Mesenchymal stem cell (in vitro differentiated cells and primary cell): ENCODE results near the gene CHCHD6.

Experiments used
- DNase-seq: peaks from one replicate; pipeline ENCODE4 v3.0.0-alpha.2; 2013
- H2AFZ ChIP-seq: one replicate; pipeline ENCODE4 v1.6.1; 2013; ENCODE audit warnings: low read depth, mild to moderate bottlenecking, control low read depth, inconsistent platforms, low read length, moderate library complexity
- H2AK5ac ChIP-seq: 2 replicates; pipeline ENCODE4 v1.6.1; 2013; ENCODE audit warnings: low read length, moderate library complexity, mild to moderate bottlenecking, inconsistent platforms; ENCODE audit not compliant: severe bottlenecking
- H2BK120ac ChIP-seq: one replicate; pipeline ENCODE4 v1.6.1; 2013; ENCODE audit warnings: low read depth, mild to moderate bottlenecking, inconsistent platforms, low read length, moderate library complexity
- H2BK12ac ChIP-seq, 2 experiments: one replicate each; pipeline ENCODE4 v1.6.1; 2013; ENCODE audit warnings: inconsistent platforms in 2 of 2, low read length in 2 of 2, mild to moderate bottlenecking in 2 of 2, moderate library complexity in 2 of 2, control low read depth in 1 of 2
- H2BK15ac ChIP-seq: one replicate; pipeline ENCODE4 v1.6.1; 2013; ENCODE audit warnings: mild to moderate bottlenecking, low read depth, inconsistent platforms; ENCODE audit not compliant: poor library complexity, severe bottlenecking
- H2BK5ac ChIP-seq: 2 replicates; pipeline ENCODE4 v1.6.1; 2013; ENCODE audit warnings: low read depth, mild to moderate bottlenecking, low read length, control low read depth, inconsistent platforms; ENCODE audit not compliant: poor library complexity, severe bottlenecking
- H3K14ac ChIP-seq, 2 experiments: one replicate each; pipeline ENCODE4 v1.6.1; 2013; ENCODE audit warnings: inconsistent platforms in 2 of 2, low read length in 2 of 2, control low read depth in 1 of 2, mild to moderate bottlenecking in 1 of 2, moderate library complexity in 1 of 2
- H3K18ac ChIP-seq, 2 experiments: one replicate each; pipeline ENCODE4 v1.6.1; 2013; ENCODE audit warnings: inconsistent platforms in 2 of 2, low read length in 2 of 2, control low read depth in 1 of 2, low read depth in 1 of 2, mild to moderate bottlenecking in 1 of 2
- H3K23ac ChIP-seq, 2 experiments: one replicate each; pipeline ENCODE4 v1.6.1; 2013; ENCODE audit warnings: inconsistent platforms in 2 of 2, low read length in 2 of 2, mild to moderate bottlenecking in 2 of 2, moderate library complexity in 2 of 2, control low read depth in 1 of 2
- H3K27ac ChIP-seq: 2 replicates; pipeline ENCODE4 v1.5.1; 2013; ENCODE audit warnings: mild to moderate bottlenecking, moderate library complexity, low read length, control low read depth, inconsistent platforms; ENCODE audit not compliant: poor library complexity, severe bottlenecking
- H3K27me3 ChIP-seq, 2 experiments: 2 replicates each; pipeline versions ENCODE4 v1.6.1 to v1.7.0; 2013; ENCODE audit warnings: low read length in 2 of 2, mild to moderate bottlenecking in 2 of 2, moderate library complexity in 2 of 2, control low read depth in 1 of 2, inconsistent platforms in 1 of 2; ENCODE audit not compliant: control insufficient read depth in 1 of 2, insufficient read depth in 1 of 2
- H3K36me3 ChIP-seq, 2 experiments: 2 replicates each; pipeline versions ENCODE4 v1.6.1 to v1.7.0; 2013; ENCODE audit warnings: low read length in 2 of 2, control low read depth in 1 of 2, inconsistent platforms in 1 of 2, low read depth in 1 of 2, mild to moderate bottlenecking in 1 of 2; ENCODE audit not compliant: insufficient read depth in 2 of 2, control insufficient read depth in 1 of 2
- H3K4ac ChIP-seq, 2 experiments: one replicate each; pipeline ENCODE4 v1.6.1; 2013; ENCODE audit warnings: inconsistent platforms in 2 of 2, low read length in 2 of 2, mild to moderate bottlenecking in 2 of 2, moderate library complexity in 2 of 2, control low read depth in 1 of 2, low read depth in 1 of 2
- H3K4me1 ChIP-seq: 2 replicates; pipeline ENCODE4 v1.6.1; 2013; ENCODE audit warnings: low read depth, low read length, control low read depth; ENCODE audit not compliant: control insufficient read depth, insufficient read depth
- H3K4me2 ChIP-seq: 2 replicates; pipeline ENCODE4 v1.6.1; 2013; ENCODE audit warnings: low read length, mild to moderate bottlenecking, inconsistent platforms; ENCODE audit not compliant: poor library complexity, severe bottlenecking
- H3K4me3 ChIP-seq, 2 experiments: 2 replicates each; pipeline versions ENCODE4 v1.5.1 to v1.7.0; 2013; ENCODE audit warnings: low read length in 2 of 2, mild to moderate bottlenecking in 2 of 2, control low read depth in 1 of 2, low read depth in 1 of 2; ENCODE audit not compliant: insufficient read depth in 1 of 2
- H3K79me1 ChIP-seq: replicated peaks from 2 replicates; pipeline ENCODE4 v1.6.1; 2013; ENCODE audit warnings: mild to moderate bottlenecking, control low read depth, low read length, inconsistent platforms; ENCODE audit not compliant: poor library complexity, severe bottlenecking
- H3K9ac ChIP-seq: 2 replicates; pipeline ENCODE4 v1.7.0; 2013; ENCODE audit warnings: mild to moderate bottlenecking, low read length, moderate library complexity
- H3K9me3 ChIP-seq: 2 replicates; pipeline ENCODE4 v1.7.0; 2013; ENCODE audit warnings: mild to moderate bottlenecking, low read length; ENCODE audit not compliant: control insufficient read depth
- H4K8ac ChIP-seq: one replicate; pipeline ENCODE4 v1.6.1; 2013; ENCODE audit warnings: inconsistent platforms, mild to moderate bottlenecking, low read length, moderate library complexity
- H4K91ac ChIP-seq: one replicate; pipeline ENCODE4 v1.6.1; 2013; ENCODE audit warnings: mild to moderate bottlenecking, low read length, inconsistent platforms
- WGBS: methylation state at CpG from one replicate; pipeline ENCODE4 v1.1.7; 2013; ENCODE audit warnings: mixed read lengths; 5-methylcytosine and 5-hydroxymethylcytosine counted together

Gene CHCHD6

DNA sequence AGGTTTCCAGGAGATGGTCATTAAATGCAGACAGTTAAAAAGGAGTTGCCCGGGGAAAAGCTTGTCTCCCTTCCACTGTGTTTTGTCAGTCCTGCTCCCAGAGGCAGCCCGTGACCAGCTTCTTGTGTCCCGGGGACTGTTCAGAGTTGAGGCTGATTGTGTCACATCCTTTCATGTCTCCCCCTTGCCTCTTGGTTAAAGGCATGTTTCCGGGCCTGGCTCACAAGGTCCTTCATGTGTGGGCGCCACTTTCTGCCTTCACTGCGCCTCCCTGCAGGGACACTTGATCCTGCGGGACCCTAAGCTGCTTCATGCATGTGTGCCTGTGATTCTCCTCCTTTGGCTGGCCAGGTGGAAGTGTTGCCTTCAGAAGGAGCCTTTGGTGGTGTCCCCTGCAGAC lies 9.2 kb downstream of the CHCHD6 start:
- Histone ChIP-seq H2AK5ac (no peak overlapping the region), H2BK15ac (no peak overlapping the region), H3K27me3 (no peaks in the 10 kb centered on the region), H3K4me2 (no peak overlapping the region), H3K9ac (no peak overlapping the region), H3K36me3 (peaks cover 0 to 4% of the 10 kb centered on the region in 2 experiments), H2BK5ac (no peak overlapping the region), H3K79me1 (peaks cover 49% of the 10 kb centered on the region), H4K91ac (no peak overlapping the region), H2BK120ac (no peak overlapping the region), H3K4ac (no peak overlapping the region), H3K27ac (no peak overlapping the region), H3K23ac (no peak overlapping the region), H3K14ac (no peak overlapping the region), H3K18ac (no peak overlapping the region), H3K4me1 (peaks cover 2% of the 10 kb centered on the region), H2AFZ (no peak overlapping the region), H2BK12ac (no peak overlapping the region), H3K9me3 (no peaks in the 10 kb centered on the region), H3K4me3 (no peak overlapping the region), H4K8ac (no peak overlapping the region)
- DNase-seq = no peak
- 93% methylated on average over 7 of the region's 7 CpGs for WGBS

GRCh38 chr3:126714276-126714900 lies 10.3 kb downstream of the CHCHD6 start:
- Histone ChIP-seq H4K91ac (no peak overlapping the region), H3K18ac (no peak overlapping the region), H3K79me1 (peaks cover 53% of the 10 kb centered on the region), H2AFZ (no peak overlapping the region), H2BK15ac (no peak overlapping the region), H3K23ac (no peak overlapping the region), H3K9ac (no peak overlapping the region), H3K4ac (no peak overlapping the region), H3K4me3 (no peak overlapping the region), H2BK12ac (no peak overlapping the region), H3K4me1 (peaks cover 7% of the 10 kb centered on the region), H3K4me2 (no peak overlapping the region), H2BK5ac (no peak overlapping the region), H3K14ac (peak overlapping the region in 1 of 2 experiments; percentile 58), H3K27me3 (no peaks in the 10 kb centered on the region), H2AK5ac (no peak overlapping the region), H3K27ac (no peak overlapping the region), H3K9me3 (no peaks in the 10 kb centered on the region), H2BK120ac (no peak overlapping the region), H3K36me3 (peaks cover 0 to 6% of the 10 kb centered on the region in 2 experiments), H4K8ac (peak overlapping the region; percentile 20)
- WGBS = 89% methylated on average over 14 of the region's 14 CpGs
- no peak for DNase-seq

- H3K14ac ChIP-seq = no peak overlapping the region
These were observed 10.9 kb downstream of the CHCHD6 start for GRCh38 chr3:126714921-126715320.

DNA sequence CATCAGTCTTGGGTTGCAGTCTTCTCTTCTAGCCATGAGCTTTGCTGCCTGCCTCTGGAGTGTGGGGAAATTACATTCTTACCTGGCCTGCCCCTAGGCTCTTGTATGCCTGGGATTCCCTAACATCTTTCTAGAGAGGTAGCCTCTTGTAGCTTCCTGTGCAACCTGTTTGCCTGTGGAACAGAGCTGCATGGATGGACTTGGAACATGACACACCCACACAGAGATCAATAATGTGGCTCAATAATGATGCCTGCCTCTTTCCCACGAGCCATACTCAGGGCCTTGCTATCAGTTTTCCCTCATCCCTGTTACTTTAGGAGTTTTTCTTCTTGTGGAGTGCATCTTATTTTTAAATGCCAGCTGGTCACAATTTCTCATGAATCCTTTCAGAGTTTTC lies 11.4 kb downstream of the CHCHD6 start:
- Histone ChIP-seq H2BK120ac (no peak overlapping the region), H3K18ac (no peak overlapping the region), H3K27ac (no peak overlapping the region), H4K91ac (no peak overlapping the region), H3K79me1 (peaks cover 57% of the 10 kb centered on the region), H2AFZ (no peak overlapping the region), H2BK5ac (no peak overlapping the region), H3K36me3 (peaks cover 0 to 6% of the 10 kb centered on the region in 2 experiments), H2BK15ac (no peak overlapping the region), H3K27me3 (no peaks in the 10 kb centered on the region), H2AK5ac (no peak overlapping the region), H4K8ac (no peak overlapping the region), H3K4me3 (no peak overlapping the region), H3K23ac (no peak overlapping the region), H3K4me1 (peaks cover 7% of the 10 kb centered on the region), H3K14ac (no peak overlapping the region), H3K9me3 (no peaks in the 10 kb centered on the region), H2BK12ac (no peak overlapping the region), H3K9ac (no peak overlapping the region), H3K4ac (no peak overlapping the region), H3K4me2 (no peak overlapping the region)
- no peak for DNase-seq
- WGBS = 100% methylated on average over 1 of the region's 1 CpG

More at GRCh38 chr3:126714921-126715320, 10.9 kb downstream of the CHCHD6 start:
- Histone ChIP-seq H3K18ac (no peak overlapping the region), H2BK120ac (no peak overlapping the region), H3K27ac (no peak overlapping the region), H4K91ac (no peak overlapping the region), H3K9ac (no peak overlapping the region), H2BK15ac (no peak overlapping the region), H2BK12ac (no peak overlapping the region), H3K23ac (no peak overlapping the region), H2AFZ (no peak overlapping the region), H3K4me2 (no peak overlapping the region), H4K8ac (no peak overlapping the region), H3K79me1 (peaks cover 54% of the 10 kb centered on the region), H3K4me1 (peaks cover 7% of the 10 kb centered on the region), H3K27me3 (no peaks in the 10 kb centered on the region), H3K36me3 (peaks cover 0 to 6% of the 10 kb centered on the region in 2 experiments), H3K4me3 (no peak overlapping the region), H3K9me3 (no peaks in the 10 kb centered on the region), H2AK5ac (no peak overlapping the region), H3K4ac (no peak overlapping the region), H2BK5ac (no peak overlapping the region)
- DNase-seq = no peak
- WGBS = 71% methylated on average over 5 of the region's 6 CpGs
